Measurements from ENCODE around the gene RCL1.

The RCL1 gene

GRCh38 chr9:4844056-4844838 is 51.5 kb downstream of the RCL1 start:
- DNase-seq = no peak

GRCh38 chr9:4849369-4849768 is 56.6 kb downstream of the RCL1 start:
- no peak for DNase-seq

GRCh38 chr9:4850603-4851310 is 58.0 kb downstream of the RCL1 start:
- DNase-seq = no peak

GRCh38 chr9:4852419-4852818 is 59.7 kb downstream of the RCL1 start:
- no peak for DNase-seq

GRCh38 chr9:4854265-4854590 is 61.5 kb downstream of the RCL1 start:
- no peak for DNase-seq

- no peak for DNase-seq
Observed at GRCh38 chr9:4855841-4856240, 63.1 kb downstream of the RCL1 start.

GRCh38 chr9:4857163-4857810 is 64.5 kb downstream of the RCL1 start:
- DNase-seq = no peak

- DNase-seq = no peak
Observed at GRCh38 chr9:4859035-4859434, 66.3 kb downstream of the RCL1 start.

- DNase-seq = no peak
Observed at GRCh38 chr9:4860383-4860782, 67.6 kb downstream of the RCL1 start.

GRCh38 chr9:4861145-4861544 is 68.4 kb downstream of the RCL1 start:
- no peak for DNase-seq

- DNase-seq = no peak
Observed at GRCh38 chr9:4861736-4862451, 69.2 kb downstream of the RCL1 start.

GRCh38 chr9:4862506-4863250 is 69.9 kb downstream of the RCL1 start:
- no peak for DNase-seq

GRCh38 chr9:4864234-4864661 is 71.5 kb downstream of the RCL1 start:
- no peak for DNase-seq

- DNase-seq = no peak
Observed at GRCh38 chr9:4864698-4865097, 72.0 kb downstream of the RCL1 start.

- DNase-seq = no peak
Observed at GRCh38 chr9:4865681-4866080, 72.9 kb downstream of the RCL1 start.

- no peak for DNase-seq
Observed at GRCh38 chr9:4866239-4866969, 73.7 kb downstream of the RCL1 start.

GRCh38 chr9:4873066-4873465 is 80.3 kb downstream of the RCL1 start:
- DNase-seq = no peak

GRCh38 chr9:4875559-4875958 is 82.8 kb downstream of the RCL1 start:
- DNase-seq = no peak

GRCh38 chr9:4879115-4879558 is 86.4 kb downstream of the RCL1 start:
- no peak for DNase-seq

GRCh38 chr9:4883326-4883873 is 90.7 kb downstream of the RCL1 start:
- DNase-seq = no peak

GRCh38 chr9:4886698-4887097 is 94.0 kb downstream of the RCL1 start:
- DNase-seq = no peak

GRCh38 chr9:4887556-4887955 is 94.8 kb downstream of the RCL1 start:
- DNase-seq = no peak
